ENCODE data around the gene JAKMIP2. TPM values are rescaled to one million over a fixed set of nuclear protein-coding genes. Genes with fewer than 3 reads are reported as not detected.
"Not testable (repeated sequence)": the region's sequence is repeated elsewhere in the genome, so short reads cannot be mapped to it uniquely, and the experiment has no call there.

JAKMIP2 gene
- total and polyA plus RNA-seq, 11 donors: under 0.01 to 1.5 (median 0.16) TPM; not detected in 1

GRCh38 chr5:147642666-147643065, 139.9 kb downstream of the JAKMIP2 start:
- ATAC-seq (no peak), DNase-seq (no peak)
- no peak for TF ChIP-seq CTCF (IDR thresholded peaks at IDR 0.05)
- TF ChIP-seq POLR2A (IDR thresholded peaks at IDR 0.05): no peak
- no peaks in the 10 kb centered on the region for H3K4me1 ChIP-seq
- no peaks in the 10 kb centered on the region for H3K9me3 ChIP-seq
- no peak overlapping the region for H3K4me3 ChIP-seq
- peaks cover 0 to 4% (median 0%) of the 10 kb centered on the region in 9 donors for H3K27me3 ChIP-seq
- H3K27ac ChIP-seq: no peak overlapping the region
- WGBS, 4 donors: 63 to 83% (median 77%) methylated on average over 3 of the region's 3 CpGs
- no peaks in the 10 kb centered on the region for H3K36me3 ChIP-seq
- intact Hi-C loops (cut with DNase I): no loop called here

- intact Hi-C loops (cut with DNase I): no loop called here
- Histone ChIP-seq H3K4me1 (no peaks in the 10 kb centered on the region), H3K27ac (no peak overlapping the region), H3K27me3 (no peaks in the 10 kb centered on the region), H3K9me3 (no peaks in the 10 kb centered on the region), H3K36me3 (no peaks in the 10 kb centered on the region), H3K4me3 (no peak overlapping the region)
- ATAC-seq (no peak), DNase-seq (no peak)
- WGBS, 4 donors: 85 to 93% (median 86%) methylated on average over 5 of the region's 5 CpGs
- TF ChIP-seq POLR2A (IDR thresholded peaks at IDR 0.05): no peak
- TF ChIP-seq CTCF (IDR thresholded peaks at IDR 0.05): no peak
Observed at GRCh38 chr5:147639321-147639720, 143.2 kb downstream of the JAKMIP2 start.

GRCh38 chr5:147636729-147636984, 145.9 kb downstream of the JAKMIP2 start:
- TF ChIP-seq POLR2A (IDR thresholded peaks at IDR 0.05): no peak
- no peak for TF ChIP-seq CTCF (IDR thresholded peaks at IDR 0.05)
- H3K27ac ChIP-seq: no peak overlapping the region
- DNase-seq: no peak
- H3K36me3 ChIP-seq: no peaks in the 10 kb centered on the region
- no peak overlapping the region for H3K4me3 ChIP-seq
- 93 to 99% (median 97%) methylated on average over 3 of the region's 3 CpGs for WGBS, 4 donors
- no peak for ATAC-seq
- no peaks in the 10 kb centered on the region for H3K9me3 ChIP-seq
- H3K27me3 ChIP-seq: no peaks in the 10 kb centered on the region
- no peaks in the 10 kb centered on the region for H3K4me1 ChIP-seq
- intact Hi-C loops (cut with DNase I): no loop called here

- 87 to 93% (median 92%) methylated on average over 15 of the region's 15 CpGs for WGBS, 4 donors
- Histone ChIP-seq H3K9me3 (no peaks in the 10 kb centered on the region), H3K4me1 (no peaks in the 10 kb centered on the region), H3K27me3 (no peaks in the 10 kb centered on the region), H3K36me3 (no peaks in the 10 kb centered on the region), H3K27ac (no peak overlapping the region), H3K4me3 (no peak overlapping the region)
- intact Hi-C loops (cut with DNase I): loop anchor here in 1 of 10 donors (2.0 kb wide), 1 partner anchor 189 kb away; no protein-coding TSS in a partner anchor
- DNase-seq (no peak), ATAC-seq (no peak)
- TF ChIP-seq CTCF (IDR thresholded peaks at IDR 0.05) (no peak), POLR2A (IDR thresholded peaks at IDR 0.05) (no peak)
Observed at GRCh38 chr5:147635882-147636728, 146.4 kb downstream of the JAKMIP2 start.

- WGBS, 4 donors: 80 to 94% (median 90%) methylated on average over 5 of the region's 5 CpGs
- not testable (repeated sequence) for H3K27me3 ChIP-seq, ATAC-seq, H3K4me1 ChIP-seq, H3K27ac ChIP-seq, DNase-seq, H3K9me3 ChIP-seq, H3K4me3 ChIP-seq, H3K36me3 ChIP-seq
- intact Hi-C loops (cut with DNase I): loop anchor here in 1 of 10 donors (2.0 kb wide), 1 partner anchor 189 kb away; no protein-coding TSS in a partner anchor
Observed at GRCh38 chr5:147635439-147635838, 147.1 kb downstream of the JAKMIP2 start.

Data from heart left ventricle (tissue), 16 donors.